Calu3 (cell line): ENCODE data around the gene PTGES3. TPM values are rescaled to one million over a fixed set of nuclear protein-coding genes. Genes with fewer than 3 reads are reported as not detected.

Experiments
- BruUV-seq: library from RNA; stranded (reverse); fragments of 400-500 nt; replicated peaks from 2 replicates; lab custom pipeline; 2021; lab: Mats Ljungman, UMichigan
- CTCF ChIA-PET: fragments of 300-600 bp; sonication (Branson Sonifier 250); formaldehyde crosslinking; loops from one replicate; lab custom pipeline; 2022; ENCODE audit warnings: antibody characterized with exemption; lab: Charles Lee
- DNase-seq: peaks from one replicate; pipeline ENCODE4 v3.0.0; 2022
- H3K27ac Mint-ChIP-seq: one replicate; pipeline ENCODE4 v1.8.0; 2022; ENCODE audit warnings: mixed read lengths; ENCODE audit not compliant: unreplicated experiment
- H3K27me3 Mint-ChIP-seq: one replicate; pipeline ENCODE4 v1.8.0; 2022; ENCODE audit warnings: mixed read lengths; ENCODE audit not compliant: unreplicated experiment
- H3K36me3 Mint-ChIP-seq: one replicate; pipeline ENCODE4 v1.8.0; 2022; ENCODE audit warnings: mild to moderate bottlenecking, moderate library complexity, mixed read lengths; ENCODE audit not compliant: insufficient read depth, unreplicated experiment
- H3K4me1 Mint-ChIP-seq: one replicate; pipeline ENCODE4 v1.8.0; 2022; ENCODE audit warnings: mild to moderate bottlenecking, low read depth, mixed read lengths; ENCODE audit not compliant: unreplicated experiment
- H3K4me3 Mint-ChIP-seq: one replicate; pipeline ENCODE4 v1.8.0; 2022; ENCODE audit warnings: mild to moderate bottlenecking, low read depth, moderate library complexity, mixed read lengths; ENCODE audit not compliant: unreplicated experiment
- H3K9me3 Mint-ChIP-seq: one replicate; pipeline ENCODE4 v1.8.0; 2022; ENCODE audit warnings: low read depth, mixed read lengths; ENCODE audit not compliant: unreplicated experiment
- CTCF ChIP-seq: fragments of 200-600 bp; IDR thresholded peaks from one replicate; pipeline ENCODE4 v1.8.0; 2022; ENCODE audit warnings: antibody characterized with exemption; ENCODE audit not compliant: unreplicated experiment
- intact Hi-C: fragments of 100-400 bp; cut with micrococcal nuclease; formaldehyde crosslinking; loops from one replicate; pipeline ENCODE4 v1.10.0; 2022; ENCODE audit not compliant: unreplicated experiment
- total RNA-seq: library from RNA; stranded (reverse); gene quantifications from 2 replicates; pipeline ENCODE4 v1.2.3, GENCODE V29; 2022

The PTGES3 gene
- total RNA-seq, 1 experiment from 2014 or later, result 437 TPM

- peak overlapping the region; percentile 52 for H3K27ac Mint-ChIP-seq
- H3K27me3 Mint-ChIP-seq, result no peaks in the 10 kb centered on the region
- no TSS peak for BruUV-seq
- CTCF ChIA-PET, result interaction anchor here (0.6 kb wide), 1 partner anchor 143 kb away, joined by 4 read pairs; no protein-coding TSS in a partner anchor
- no peaks in the 10 kb centered on the region for H3K9me3 Mint-ChIP-seq
- H3K4me3 Mint-ChIP-seq, result no peak overlapping the region
- H3K36me3 Mint-ChIP-seq, result peaks cover 80% of the 10 kb centered on the region
- no peak for TF ChIP-seq CTCF
- peaks cover 51% of the 10 kb centered on the region for H3K4me1 Mint-ChIP-seq
- DNase-seq, result no peak
- intact Hi-C loops, result no loop called here
These were observed 28.4 kb upstream of the PTGES3 start for GRCh38 chr12:56716458-56716857.

GRCh38 chr12:56715798-56716197 is 27.7 kb upstream of the PTGES3 start:
- Mint-ChIP-seq H3K4me3 (no peak overlapping the region), H3K4me1 (peaks cover 44% of the 10 kb centered on the region), H3K36me3 (peaks cover 80% of the 10 kb centered on the region), H3K9me3 (no peaks in the 10 kb centered on the region), H3K27me3 (no peaks in the 10 kb centered on the region), H3K27ac (peak overlapping the region; percentile 52)
- CTCF ChIA-PET, result no interaction called here
- no peak for DNase-seq
- TF ChIP-seq CTCF, result no peak
- BruUV-seq, result no TSS peak
- intact Hi-C loops, result no loop called here

GRCh38 chr12:56714431-56714929 is 26.4 kb upstream of the PTGES3 start:
- H3K27ac Mint-ChIP-seq, result no peak overlapping the region
- no TSS peak for BruUV-seq
- H3K27me3 Mint-ChIP-seq, result no peaks in the 10 kb centered on the region
- CTCF ChIA-PET, result no interaction called here
- no peaks in the 10 kb centered on the region for H3K9me3 Mint-ChIP-seq
- intact Hi-C loops, result no loop called here
- no peak for DNase-seq
- H3K4me3 Mint-ChIP-seq, result no peak overlapping the region
- TF ChIP-seq CTCF, result no peak
- peaks cover 31% of the 10 kb centered on the region for H3K4me1 Mint-ChIP-seq
- H3K36me3 Mint-ChIP-seq, result peaks cover 70% of the 10 kb centered on the region

GRCh38 chr12:56713345-56713744 is 25.3 kb upstream of the PTGES3 start:
- CTCF ChIA-PET, result no interaction called here
- H3K4me1 Mint-ChIP-seq, result peaks cover 21% of the 10 kb centered on the region
- H3K36me3 Mint-ChIP-seq, result peaks cover 63% of the 10 kb centered on the region

More at GRCh38 chr12:56713345-56713744, 25.3 kb upstream of the PTGES3 start:
- DNase-seq, result no peak
- Mint-ChIP-seq H3K4me3 (no peak overlapping the region), H3K9me3 (no peaks in the 10 kb centered on the region), H3K27me3 (no peaks in the 10 kb centered on the region), H3K27ac (no peak overlapping the region)
- no peak for TF ChIP-seq CTCF
- intact Hi-C loops, result no loop called here
- no TSS peak for BruUV-seq
